Measurements from ENCODE around the gene IVNS1ABP. TPM values are rescaled to one million over a fixed set of nuclear protein-coding genes. Genes with fewer than 3 reads are reported as not detected.

IVNS1ABP gene
- total RNA-seq, 1 donor from 2014 or later, result 123 TPM

GRCh38 chr1:185319139-185319475 is 2.1 kb upstream of the IVNS1ABP start:
- H3K36me3 Mint-ChIP-seq (ENCODE audit: low read depth), result peaks cover 1% of the 10 kb centered on the region
- H3K27ac Mint-ChIP-seq (ENCODE audit: unreplicated experiment), result no peak overlapping the region
- TF ChIP-seq, protein P1, sequence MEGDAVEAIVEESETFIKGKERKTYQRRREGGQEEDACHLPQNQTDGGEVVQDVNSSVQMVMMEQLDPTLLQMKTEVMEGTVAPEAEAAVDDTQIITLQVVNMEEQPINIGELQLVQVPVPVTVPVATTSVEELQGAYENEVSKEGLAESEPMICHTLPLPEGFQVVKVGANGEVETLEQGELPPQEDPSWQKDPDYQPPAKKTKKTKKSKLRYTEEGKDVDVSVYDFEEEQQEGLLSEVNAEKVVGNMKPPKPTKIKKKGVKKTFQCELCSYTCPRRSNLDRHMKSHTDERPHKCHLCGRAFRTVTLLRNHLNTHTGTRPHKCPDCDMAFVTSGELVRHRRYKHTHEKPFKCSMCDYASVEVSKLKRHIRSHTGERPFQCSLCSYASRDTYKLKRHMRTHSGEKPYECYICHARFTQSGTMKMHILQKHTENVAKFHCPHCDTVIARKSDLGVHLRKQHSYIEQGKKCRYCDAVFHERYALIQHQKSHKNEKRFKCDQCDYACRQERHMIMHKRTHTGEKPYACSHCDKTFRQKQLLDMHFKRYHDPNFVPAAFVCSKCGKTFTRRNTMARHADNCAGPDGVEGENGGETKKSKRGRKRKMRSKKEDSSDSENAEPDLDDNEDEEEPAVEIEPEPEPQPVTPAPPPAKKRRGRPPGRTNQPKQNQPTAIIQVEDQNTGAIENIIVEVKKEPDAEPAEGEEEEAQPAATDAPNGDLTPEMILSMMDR (IDR thresholded peaks at IDR 0.05), result no peak
- peaks cover 31% of the 10 kb centered on the region for H3K4me1 Mint-ChIP-seq (ENCODE audit: low read depth)
- H3K4me3 Mint-ChIP-seq (ENCODE audit: unreplicated experiment), result no peak overlapping the region
- no peaks in the 10 kb centered on the region for H3K27me3 Mint-ChIP-seq (ENCODE audit: low read depth)
- DNase-seq (ENCODE audit: low spot score), result no peak
- H3K9me3 Mint-ChIP-seq (ENCODE audit: low read depth), result peaks cover 6% of the 10 kb centered on the region

- TF ChIP-seq, protein P1 (IDR thresholded peaks at IDR 0.05), result no peak
- Mint-ChIP-seq H3K4me1 (ENCODE audit: low read depth) (peaks cover 36% of the 10 kb centered on the region), H3K36me3 (ENCODE audit: low read depth) (peaks cover 1% of the 10 kb centered on the region), H3K27ac (ENCODE audit: unreplicated experiment) (peak overlapping the region; percentile 11), H3K9me3 (ENCODE audit: low read depth) (peaks cover 6% of the 10 kb centered on the region), H3K4me3 (ENCODE audit: unreplicated experiment) (peak overlapping the region; percentile 97), H3K27me3 (ENCODE audit: low read depth) (no peaks in the 10 kb centered on the region)
- DNase-seq (ENCODE audit: low spot score), result no peak
Observed at GRCh38 chr1:185318431-185319138, 1.5 kb upstream of the IVNS1ABP start.

- Mint-ChIP-seq H3K4me1 (ENCODE audit: low read depth) (peaks cover 43% of the 10 kb centered on the region), H3K27ac (ENCODE audit: unreplicated experiment) (peak overlapping the region; percentile 94), H3K27me3 (ENCODE audit: low read depth) (no peaks in the 10 kb centered on the region), H3K9me3 (ENCODE audit: low read depth) (peaks cover 6% of the 10 kb centered on the region), H3K4me3 (ENCODE audit: unreplicated experiment) (peak overlapping the region; percentile 97), H3K36me3 (ENCODE audit: low read depth) (peaks cover 1% of the 10 kb centered on the region)
- no peak for DNase-seq (ENCODE audit: low spot score)
- TF ChIP-seq, protein P1 (IDR thresholded peaks at IDR 0.05), result no peak
Observed at GRCh38 chr1:185317886-185318310, 855 bp upstream of the IVNS1ABP start.

DNA sequence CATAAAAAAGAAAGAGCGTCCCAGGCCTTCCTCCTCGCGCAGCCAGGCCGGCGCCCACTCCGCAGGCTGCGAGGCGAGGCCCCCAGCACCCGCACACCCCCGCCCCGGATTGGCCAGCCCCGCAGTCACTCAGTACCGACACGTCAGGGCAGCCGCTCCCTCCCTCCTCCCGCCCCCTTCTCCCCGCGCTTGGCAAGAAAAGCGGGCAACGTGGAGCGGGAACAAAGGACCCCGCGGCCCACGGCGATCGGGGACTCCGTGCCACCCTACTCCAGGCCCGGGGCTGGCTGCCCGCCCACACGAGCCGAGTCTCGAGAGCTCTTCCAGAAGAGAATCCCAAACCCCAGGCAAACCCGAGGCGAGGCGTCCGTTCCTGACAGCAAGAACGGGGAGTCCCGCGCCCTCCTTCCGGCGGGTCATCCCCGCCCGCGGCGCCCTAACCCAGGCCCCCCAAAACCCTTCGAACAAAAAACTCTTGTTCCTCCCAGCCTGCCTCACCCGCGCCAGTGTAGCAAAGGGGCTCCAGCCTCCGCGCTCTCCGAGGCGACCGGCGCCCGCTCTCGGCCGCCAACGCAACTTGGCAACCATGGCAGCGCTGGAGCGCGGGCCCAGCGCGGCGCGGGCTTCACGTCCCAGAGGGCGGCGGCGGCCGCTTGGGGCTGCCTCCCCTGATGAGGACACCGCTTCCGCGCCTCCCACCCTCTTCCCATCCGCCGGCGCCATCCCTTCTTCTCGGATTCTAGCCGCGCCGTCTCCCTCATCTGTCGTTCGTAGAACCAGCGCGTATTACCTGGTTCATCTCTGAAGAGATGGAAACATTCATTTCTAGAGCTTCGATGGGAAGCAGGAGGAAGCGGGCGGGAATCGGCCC is 645 bp downstream of the IVNS1ABP start:
- Mint-ChIP-seq H3K4me3 (ENCODE audit: unreplicated experiment) (peak overlapping the region; percentile 97), H3K4me1 (ENCODE audit: low read depth) (peaks cover 56% of the 10 kb centered on the region), H3K9me3 (ENCODE audit: low read depth) (peaks cover 6% of the 10 kb centered on the region), H3K36me3 (ENCODE audit: low read depth) (peaks cover 1% of the 10 kb centered on the region), H3K27me3 (ENCODE audit: low read depth) (no peaks in the 10 kb centered on the region), H3K27ac (ENCODE audit: unreplicated experiment) (peak overlapping the region; percentile 94)
- DNase-seq (ENCODE audit: low spot score), result peak; percentile 95
- TF ChIP-seq, protein P1 (IDR thresholded peaks at IDR 0.05), result peak; percentile 69

GRCh38 chr1:185315445-185316071 is 1.5 kb downstream of the IVNS1ABP start:
- H3K4me3 Mint-ChIP-seq (ENCODE audit: unreplicated experiment), result peak overlapping the region; percentile 97
- peaks cover 63% of the 10 kb centered on the region for H3K4me1 Mint-ChIP-seq (ENCODE audit: low read depth)
- no peaks in the 10 kb centered on the region for H3K9me3 Mint-ChIP-seq (ENCODE audit: low read depth)
- TF ChIP-seq, protein P1 (IDR thresholded peaks at IDR 0.05), result no peak
- peak overlapping the region; percentile 94 for H3K27ac Mint-ChIP-seq (ENCODE audit: unreplicated experiment)
- H3K36me3 Mint-ChIP-seq (ENCODE audit: low read depth), result peaks cover 3% of the 10 kb centered on the region
- H3K27me3 Mint-ChIP-seq (ENCODE audit: low read depth), result no peaks in the 10 kb centered on the region
- no peak for DNase-seq (ENCODE audit: low spot score)

Data from chondrocyte (in vitro differentiated cells).